Globus pallidus (tissue), 1 donor: ENCODE data around the gene P2RY11.
A peak's percentile ranks its signal among the peaks of the same experiment; 100 is the strongest.

Source experiments
- DNase-seq: peaks from one replicate; pipeline ENCODE4 v3.0.0-alpha.2; 2015; ENCODE audit warnings: low spot score

P2RY11 gene

DNA sequence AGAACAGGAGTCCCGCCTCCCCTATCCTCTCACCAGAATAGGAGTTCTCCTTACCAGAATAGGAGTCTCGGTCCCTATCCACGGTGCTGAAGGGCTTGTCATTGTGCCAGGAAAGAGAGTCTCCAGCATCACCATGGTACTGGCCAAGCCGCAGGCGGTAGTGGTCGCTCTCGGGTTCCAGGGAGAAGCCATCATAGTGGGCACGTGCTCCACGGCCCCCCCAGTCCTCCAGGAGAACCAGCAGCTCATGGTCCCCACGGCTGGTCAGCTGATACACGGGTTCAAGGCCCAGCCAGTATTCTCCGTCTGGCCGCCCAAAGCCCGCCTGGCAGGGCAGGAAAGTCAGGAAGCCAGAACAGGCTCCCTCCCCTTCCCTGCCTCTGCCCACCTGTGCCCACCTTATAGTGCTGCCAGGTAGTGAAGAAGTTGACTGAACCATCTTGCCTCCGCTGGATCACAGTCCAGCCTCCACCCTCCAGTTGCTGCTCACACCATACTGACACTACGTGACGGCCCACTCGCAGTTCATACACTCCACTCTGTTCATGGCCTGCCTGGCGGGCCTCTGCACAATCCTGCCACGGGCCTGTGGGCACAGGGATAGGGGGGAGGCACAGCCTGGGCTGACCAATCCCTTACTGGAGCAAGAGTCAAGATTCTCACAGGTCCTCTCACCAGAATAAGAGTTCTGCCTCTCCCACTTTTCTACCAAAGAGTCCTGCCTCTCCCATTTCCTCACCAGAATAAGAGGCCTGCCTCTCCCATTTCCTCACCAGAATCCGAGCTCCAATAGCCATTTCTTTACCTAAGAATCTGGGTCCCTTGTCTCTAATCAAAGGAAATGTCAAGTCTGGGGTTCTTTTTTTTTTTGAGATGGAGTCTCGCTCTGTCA, 18.0 kb upstream of the P2RY11 start:
- no peak for DNase-seq

DNA sequence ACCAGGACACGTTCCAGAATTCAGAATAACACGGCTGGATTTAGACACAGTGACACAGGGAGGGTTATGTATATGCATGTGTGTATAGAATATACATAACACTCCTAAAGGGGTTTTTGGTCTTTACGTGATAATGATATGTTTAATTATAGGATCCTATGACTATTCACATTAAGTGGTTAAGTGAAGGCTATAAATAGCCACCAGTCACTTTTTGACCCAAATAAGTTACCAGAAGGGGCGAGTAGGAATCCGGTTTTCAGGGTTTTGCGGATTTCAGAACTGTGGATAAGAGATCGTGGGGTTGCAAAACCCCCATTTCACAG, 15.9 kb upstream of the P2RY11 start:
- DNase-seq = no peak

GRCh38 chr19:10095948-10096614, 15.4 kb upstream of the P2RY11 start:
- DNase-seq = peak; percentile 87

DNA sequence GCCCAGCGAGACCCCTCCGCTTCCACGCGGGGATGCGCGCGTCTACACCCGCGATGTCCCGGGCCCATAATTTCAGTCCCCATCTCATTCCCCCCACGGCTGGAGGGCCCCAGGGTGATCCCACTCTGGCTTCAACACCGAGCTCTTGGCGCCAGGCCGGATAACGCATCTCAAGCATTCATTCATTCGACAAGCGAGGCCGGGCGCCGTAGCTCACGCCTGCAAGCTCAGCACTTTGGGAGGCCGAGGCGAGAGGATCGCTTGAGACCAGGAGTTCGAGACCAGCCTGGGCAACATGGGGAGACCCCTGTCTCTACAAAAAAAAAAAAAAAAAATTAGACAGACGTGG, 14.9 kb upstream of the P2RY11 start:
- no peak for DNase-seq

GRCh38 chr19:10100163-10100785, 11.2 kb upstream of the P2RY11 start:
- no peak for DNase-seq

DNA sequence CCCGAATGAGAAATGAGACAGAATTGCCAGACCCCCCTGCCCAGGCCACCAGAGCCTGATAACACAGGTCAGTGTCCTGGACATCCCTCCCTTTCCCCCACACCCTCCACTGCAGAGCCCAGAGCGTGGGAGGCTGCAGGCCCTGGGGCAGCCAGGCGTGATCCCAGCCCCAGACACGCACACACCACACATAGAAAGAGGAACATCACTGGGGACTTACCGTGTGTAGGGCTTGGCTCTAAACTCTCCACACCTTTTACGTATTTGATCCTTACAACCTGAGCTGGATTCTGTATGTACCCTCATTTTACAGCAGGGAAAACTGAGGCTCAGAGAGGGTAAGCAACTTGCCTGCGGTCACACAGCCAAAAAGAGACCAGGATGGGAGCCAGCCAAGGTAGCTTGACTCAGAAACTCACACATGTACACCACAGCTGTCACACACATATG, 8.7 kb upstream of the P2RY11 start:
- DNase-seq = no peak

DNA sequence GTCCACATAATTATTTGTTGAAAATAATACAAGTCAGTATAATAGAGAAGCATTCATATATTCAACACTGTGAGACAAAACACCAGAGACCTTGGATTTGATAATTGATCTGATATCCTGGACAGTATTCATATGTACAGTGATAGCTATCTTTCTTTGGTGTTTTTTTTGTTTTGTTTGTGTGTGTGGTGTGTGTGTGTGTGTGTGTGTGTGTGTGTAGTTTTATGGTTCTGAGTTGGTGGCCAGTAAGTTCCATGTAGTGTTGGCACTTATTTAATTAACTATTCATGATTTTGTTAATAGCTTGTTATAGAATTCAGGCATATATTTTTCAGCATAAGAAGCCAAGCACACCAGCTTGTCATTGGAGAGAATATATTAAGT, 7.4 kb upstream of the P2RY11 start:
- DNase-seq = no peak

GRCh38 chr19:10104665-10105508, 6.6 kb upstream of the P2RY11 start:
- no peak for DNase-seq

- DNase-seq = no peak
Observed at GRCh38 chr19:10105509-10106099, 5.9 kb upstream of the P2RY11 start.

GRCh38 chr19:10106100-10106936, 5.2 kb upstream of the P2RY11 start, which contains the start of gene PPAN:
Gene PPAN, plus strand, starts transcription at chr19:10106362. Its CDS starts 33 bp downstream, at chr19:10106395.
- DNase-seq = peak; percentile 97

GRCh38 chr19:10107254-10107653, 4.2 kb upstream of the P2RY11 start:
- DNase-seq = no peak

DNA sequence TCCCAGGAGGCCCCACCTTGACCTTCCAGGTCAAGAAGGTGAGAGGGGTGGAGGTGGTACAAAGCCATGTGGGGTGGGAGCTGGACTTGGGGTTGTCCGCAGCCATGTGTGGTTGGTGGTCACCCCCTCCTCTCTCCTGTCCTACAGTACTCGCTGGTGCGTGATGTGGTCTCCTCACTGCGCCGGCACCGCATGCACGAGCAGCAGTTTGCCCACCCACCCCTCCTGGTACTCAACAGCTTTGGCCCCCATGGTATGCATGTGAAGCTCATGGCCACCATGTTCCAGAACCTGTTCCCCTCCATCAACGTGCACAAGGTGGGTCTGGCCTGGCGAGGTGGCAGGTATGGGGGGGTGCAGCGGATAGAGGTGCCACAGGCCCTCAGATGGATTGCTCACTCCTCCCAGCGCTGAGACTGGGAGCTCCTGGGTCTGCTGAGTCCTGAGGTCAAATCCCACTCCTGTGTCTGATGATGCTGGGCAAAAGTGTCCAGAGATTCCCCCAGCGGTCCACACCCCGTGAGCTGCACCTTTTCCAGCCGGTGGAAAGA, 3.6 kb upstream of the P2RY11 start:
- DNase-seq = no peak

DNA sequence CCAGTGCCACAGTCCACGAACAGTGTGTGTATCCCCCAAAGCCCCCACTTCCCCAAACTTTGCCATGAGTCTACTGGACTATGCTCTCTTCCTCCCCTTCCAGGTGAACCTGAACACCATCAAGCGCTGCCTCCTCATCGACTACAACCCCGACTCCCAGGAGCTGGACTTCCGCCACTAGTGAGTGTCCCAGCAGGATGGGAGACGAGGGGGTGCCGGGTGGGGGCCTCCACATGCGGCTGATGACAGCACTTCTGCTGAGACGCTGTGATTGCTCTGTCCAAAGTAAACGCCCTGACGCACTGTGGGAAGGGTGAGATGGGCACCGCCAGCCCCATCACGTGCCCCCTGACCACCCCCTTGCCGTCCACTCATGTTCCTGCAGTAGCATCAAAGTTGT, 2.0 kb upstream of the P2RY11 start:
- no peak for DNase-seq

- DNase-seq = no peak
Observed at GRCh38 chr19:10110076-10110971, 1.2 kb upstream of the P2RY11 start.

GRCh38 chr19:10110972-10111317, 548 bp upstream of the P2RY11 start:
- DNase-seq = no peak

GRCh38 chr19:10112037-10112761, 706 bp downstream of the P2RY11 start:
- DNase-seq = no peak

GRCh38 chr19:10112895-10113591, 1.6 kb downstream of the P2RY11 start:
- no peak for DNase-seq

DNA sequence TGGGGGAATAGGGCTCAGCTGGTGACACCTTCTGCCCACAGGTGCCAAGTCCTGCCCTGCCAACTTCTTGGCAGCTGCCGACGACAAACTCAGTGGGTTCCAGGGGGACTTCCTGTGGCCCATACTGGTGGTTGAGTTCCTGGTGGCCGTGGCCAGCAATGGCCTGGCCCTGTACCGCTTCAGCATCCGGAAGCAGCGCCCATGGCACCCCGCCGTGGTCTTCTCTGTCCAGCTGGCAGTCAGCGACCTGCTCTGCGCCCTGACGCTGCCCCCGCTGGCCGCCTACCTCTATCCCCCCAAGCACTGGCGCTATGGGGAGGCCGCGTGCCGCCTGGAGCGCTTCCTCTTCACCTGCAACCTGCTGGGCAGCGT, 2.1 kb downstream of the P2RY11 start:
- DNase-seq = no peak
